Keratinocyte (primary cell): Measurements from ENCODE around the gene OR6J1. TPM values are rescaled to one million over a fixed set of nuclear protein-coding genes. Genes with fewer than 3 reads are reported as not detected.

Source experiments
- DNase-seq: peaks from one replicate; pipeline ENCODE4 v3.0.0-alpha.2; 2011; ENCODE audit warnings: low read depth, missing footprints, low spot score
- FAIRE-seq: peaks from 2 replicates; lab custom pipeline; 2011; peaks lifted over from hg19 to GRCh38; lab: Jason Lieb, UNC
- H2AFZ ChIP-seq: 2 replicates; pipeline ENCODE4 v1.6.0; 2012; ENCODE audit warnings: low read length, control low read depth, inconsistent platforms; ENCODE audit not compliant: control insufficient read depth
- H3K27ac ChIP-seq: 2 replicates; pipeline ENCODE4 v1.5.1; 2011; ENCODE audit warnings: low read length; ENCODE audit not compliant: control insufficient read depth, insufficient read depth
- H3K27me3 ChIP-seq: 3 replicates; pipeline ENCODE4 v1.6.0; 2011; ENCODE audit warnings: low read length; ENCODE audit not compliant: control insufficient read depth, insufficient read depth; ENCODE audit errors: extremely low read depth
- H3K36me3 ChIP-seq, 2 experiments: 2 replicates in 1 of 2; 3 replicates in 1 of 2; pipeline ENCODE4 v1.5.1; 2011; ENCODE audit warnings: low read length in 2 of 2, mild to moderate bottlenecking in 1 of 2; ENCODE audit not compliant: control insufficient read depth in 2 of 2, insufficient read depth in 2 of 2; ENCODE audit errors: extremely low read depth in 1 of 2
- H3K4me1 ChIP-seq: 3 replicates; pipeline ENCODE4 v1.5.1; 2011; ENCODE audit warnings: low read length; ENCODE audit not compliant: control insufficient read depth, insufficient read depth; ENCODE audit errors: extremely low read depth
- H3K4me2 ChIP-seq: 3 replicates; pipeline ENCODE4 v1.6.0; 2011; ENCODE audit warnings: low read depth, low read length; ENCODE audit not compliant: control insufficient read depth, insufficient read depth; ENCODE audit errors: extremely low read depth
- H3K4me3 ChIP-seq, 3 experiments: fragments of 200-600 bp in 1 of 3; sonication (generic) in 1 of 3; 2 replicates in 2 of 3; 3 replicates in 1 of 3; pipeline ENCODE4 v1.5.1; 2011 to 2016; ENCODE audit warnings: low read length in 3 of 3, mild to moderate bottlenecking in 3 of 3, control low read depth in 2 of 3, inconsistent platforms in 1 of 3, low read depth in 1 of 3, mixed read lengths in 1 of 3, mixed run types in 1 of 3, moderate library complexity in 1 of 3; ENCODE audit not compliant: control insufficient read depth in 2 of 3, insufficient read depth in 2 of 3; ENCODE audit errors: extremely low read depth in 1 of 3
- H3K79me2 ChIP-seq: 2 replicates; pipeline ENCODE4 v1.6.0; 2012; ENCODE audit warnings: low read length; ENCODE audit not compliant: control insufficient read depth, insufficient read depth
- H3K9ac ChIP-seq: 3 replicates; pipeline ENCODE4 v1.6.0; 2011; ENCODE audit warnings: low read length; ENCODE audit not compliant: control insufficient read depth, insufficient read depth; ENCODE audit errors: extremely low read depth
- H3K9me1 ChIP-seq: 3 replicates; pipeline ENCODE4 v1.6.0; 2011; ENCODE audit warnings: low read length; ENCODE audit not compliant: control insufficient read depth, insufficient read depth; ENCODE audit errors: extremely low read depth
- H3K9me3 ChIP-seq: 2 replicates; pipeline ENCODE4 v1.5.1; 2012; ENCODE audit warnings: low read depth, low read length; ENCODE audit not compliant: control insufficient read depth
- H4K20me1 ChIP-seq: 3 replicates; pipeline ENCODE4 v1.6.0; 2011; ENCODE audit warnings: low read length; ENCODE audit not compliant: control insufficient read depth, insufficient read depth; ENCODE audit errors: extremely low read depth
- EZH2 ChIP-seq: IDR thresholded peaks from one replicate; pipeline ENCODE4 v1.6.1; 2012; ENCODE audit warnings: inconsistent platforms, mild to moderate bottlenecking, low read length, moderate library complexity
- dilution Hi-C: fragments of 300-500 bp; cut with MboI; formaldehyde crosslinking; loops from one replicate; pipeline ENCODE4 v1.7.0; 2020; ENCODE audit warnings: low sequenced_read_pairs; ENCODE audit not compliant: extremely low pct_ligation_motif_present
- polyA plus RNA-seq, 5 experiments: library from polyadenylated mRNA; depleted of rRNA in 3 of 5; stranded (reverse) in 3 of 5; stranded (forward) in 1 of 5; unstranded in 1 of 5; fragments of >200 nt; gene quantifications; 1 replicate in 1 of 5; 2 replicates in 3 of 5; 3 replicates in 1 of 5; pipeline versions ENCODE4 v1.2.1 to v1.2.3, GENCODE V29; 2011 to 2012; ENCODE audit warnings: missing spikeins in 2 of 5, low read depth in 1 of 5, low replicate concordance in 1 of 5
- TF ChIP-seq, protein P1 (sequence below), 3 experiments: IDR thresholded peaks in 1 of 3; conservative IDR thresholded peaks in 1 of 3; optimal IDR thresholded peaks in 1 of 3; 2 replicates in 2 of 3; 3 replicates in 1 of 3; pipeline versions ENCODE3 to v1.5.1; 2011; ENCODE audit warnings: low read length in 3 of 3, mild to moderate bottlenecking in 3 of 3, moderate library complexity in 2 of 3, control low read depth in 1 of 3, inconsistent platforms in 1 of 3; ENCODE audit not compliant: insufficient read depth in 2 of 3; ENCODE audit errors: extremely low read depth in 1 of 3

The OR6J1 gene
- polyA plus RNA-seq, 1 donor (not counting 4 experiments of a cell fraction or from before 2014, with no cell fraction given): not detected

DNA sequence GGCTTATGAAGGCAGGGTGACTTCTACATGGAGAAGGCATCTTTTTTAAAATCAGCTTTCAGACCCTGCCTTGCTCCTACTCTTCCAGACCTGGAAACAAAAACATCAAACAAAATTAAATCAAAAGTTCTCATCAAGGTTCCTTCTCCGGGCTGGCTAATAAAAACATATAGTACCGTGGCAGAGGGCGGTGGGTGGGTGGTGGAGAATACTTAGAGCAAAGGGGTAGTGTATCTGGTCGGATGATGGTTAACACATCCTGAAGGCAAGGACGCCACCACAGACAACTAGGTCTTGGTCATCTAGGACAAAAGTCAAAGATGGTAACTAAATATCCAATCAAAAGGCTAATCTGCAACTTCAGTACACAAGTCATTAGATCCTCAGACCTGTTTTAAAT is 56.9 kb downstream of the OR6J1 start:
- no peaks in the 10 kb centered on the region for H3K27me3 ChIP-seq
- peaks cover 9% of the 10 kb centered on the region for H4K20me1 ChIP-seq
- FAIRE-seq (no peak), DNase-seq (no peak)
- dilution Hi-C loops: no loop called here
- no peak overlapping the region for H3K27ac ChIP-seq
- H3K36me3 ChIP-seq: peaks cover 0 to 4% of the 10 kb centered on the region in 2 experiments
- H3K4me2 ChIP-seq: peak overlapping the region; percentile 89
- no peak overlapping the region for H2AFZ ChIP-seq
- H3K9me1 ChIP-seq: peaks cover 2% of the 10 kb centered on the region
- H3K4me3 ChIP-seq: no peak overlapping the region
- H3K9me3 ChIP-seq: no peaks in the 10 kb centered on the region
- peaks cover 59% of the 10 kb centered on the region for H3K79me2 ChIP-seq
- TF ChIP-seq, protein P1, sequence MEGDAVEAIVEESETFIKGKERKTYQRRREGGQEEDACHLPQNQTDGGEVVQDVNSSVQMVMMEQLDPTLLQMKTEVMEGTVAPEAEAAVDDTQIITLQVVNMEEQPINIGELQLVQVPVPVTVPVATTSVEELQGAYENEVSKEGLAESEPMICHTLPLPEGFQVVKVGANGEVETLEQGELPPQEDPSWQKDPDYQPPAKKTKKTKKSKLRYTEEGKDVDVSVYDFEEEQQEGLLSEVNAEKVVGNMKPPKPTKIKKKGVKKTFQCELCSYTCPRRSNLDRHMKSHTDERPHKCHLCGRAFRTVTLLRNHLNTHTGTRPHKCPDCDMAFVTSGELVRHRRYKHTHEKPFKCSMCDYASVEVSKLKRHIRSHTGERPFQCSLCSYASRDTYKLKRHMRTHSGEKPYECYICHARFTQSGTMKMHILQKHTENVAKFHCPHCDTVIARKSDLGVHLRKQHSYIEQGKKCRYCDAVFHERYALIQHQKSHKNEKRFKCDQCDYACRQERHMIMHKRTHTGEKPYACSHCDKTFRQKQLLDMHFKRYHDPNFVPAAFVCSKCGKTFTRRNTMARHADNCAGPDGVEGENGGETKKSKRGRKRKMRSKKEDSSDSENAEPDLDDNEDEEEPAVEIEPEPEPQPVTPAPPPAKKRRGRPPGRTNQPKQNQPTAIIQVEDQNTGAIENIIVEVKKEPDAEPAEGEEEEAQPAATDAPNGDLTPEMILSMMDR (optimal IDR thresholded peaks at IDR 0.05 in 1 of 3, IDR thresholded peaks at IDR 0.05 in 1 of 3, conservative IDR thresholded peaks at IDR 0.05 in 1 of 3; ENCODE audit: extremely low read depth in 1 of 3, insufficient read depth in 2 of 3, low read length in 3 of 3): no peak
- no peak for TF ChIP-seq EZH2
- H3K9ac ChIP-seq: no peak overlapping the region
- H3K4me1 ChIP-seq: peaks cover 15% of the 10 kb centered on the region

DNA sequence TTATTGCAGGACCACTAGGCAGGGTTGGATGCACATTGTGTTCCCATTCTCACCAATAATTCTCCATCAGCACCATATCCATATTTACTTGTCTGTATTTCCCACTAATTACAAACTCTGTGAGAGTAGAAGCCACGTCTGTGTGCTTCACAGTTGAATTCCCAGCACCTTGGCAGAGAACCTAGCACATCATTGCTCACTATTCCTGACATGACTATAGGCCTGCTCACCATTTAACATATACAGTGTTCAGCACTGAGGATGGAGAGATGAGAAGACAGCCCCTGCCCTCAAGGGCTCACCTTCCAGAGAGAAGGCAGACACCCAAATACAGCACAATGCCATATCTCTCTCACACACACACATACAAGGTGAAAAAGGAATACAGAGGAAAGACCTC is 60.2 kb downstream of the OR6J1 start:
- H3K4me2 ChIP-seq: no peak overlapping the region
- dilution Hi-C loops: no loop called here
- no peak for FAIRE-seq

More for the DNA sequence above, 60.2 kb downstream of the OR6J1 start:
- TF ChIP-seq, protein P1 (optimal IDR thresholded peaks at IDR 0.05 in 1 of 3, IDR thresholded peaks at IDR 0.05 in 1 of 3, conservative IDR thresholded peaks at IDR 0.05 in 1 of 3; ENCODE audit: extremely low read depth in 1 of 3, insufficient read depth in 2 of 3, low read length in 3 of 3): no peak
- TF ChIP-seq EZH2: no peak
- peaks cover 81% of the 10 kb centered on the region for H3K79me2 ChIP-seq
- no peak overlapping the region for H2AFZ ChIP-seq
- H3K9me1 ChIP-seq: peaks cover 2% of the 10 kb centered on the region
- H3K36me3 ChIP-seq: peaks cover 2 to 7% of the 10 kb centered on the region in 2 experiments
- no peaks in the 10 kb centered on the region for H3K9me3 ChIP-seq
- H3K4me1 ChIP-seq: peaks cover 10% of the 10 kb centered on the region
- H4K20me1 ChIP-seq: peaks cover 9% of the 10 kb centered on the region
- no peaks in the 10 kb centered on the region for H3K27me3 ChIP-seq
- no peak overlapping the region for H3K27ac ChIP-seq
- no peak overlapping the region for H3K9ac ChIP-seq
- no peak for DNase-seq
- no peak overlapping the region for H3K4me3 ChIP-seq

Other genes starting within 250 kb of the OR6J1 start
- gene DAD1, start 55.1 kb downstream of the OR6J1 start, polyA plus RNA-seq: 351 to 437 TPM (median 369 TPM) in 3 replicates
- gene ABHD4, start 46.1 kb downstream of the OR6J1 start, polyA plus RNA-seq: 13.9 to 28.3 TPM (median 17.7 TPM) in 3 replicates
- gene OXA1L, start 122.3 kb upstream of the OR6J1 start, polyA plus RNA-seq: 129 to 150 TPM (median 130 TPM) in 3 replicates
- gene SLC7A7, start 171.1 kb upstream of the OR6J1 start, polyA plus RNA-seq: 0.20 to 0.65 TPM (median 0.33 TPM) in 3 replicates
- gene MRPL52, start 185.5 kb upstream of the OR6J1 start, polyA plus RNA-seq: 56.0 to 104 TPM (median 82.0 TPM) in 3 replicates
- 185 to 355 TPM (median 246 TPM) in 3 replicates for gene MMP14, start 192.2 kb upstream of the OR6J1 start, polyA plus RNA-seq
- 36.7 to 79.4 TPM (median 62.5 TPM) in 3 replicates for gene LRP10, start 227.4 kb upstream of the OR6J1 start, polyA plus RNA-seq
- 0.04 to 0.06 TPM (median 0.05 TPM) in 3 replicates for gene REM2, start 238.9 kb upstream of the OR6J1 start, polyA plus RNA-seq